Gastroesophageal sphincter (tissue), 3 donors: Measurements from ENCODE around the gene PFDN4.

Experiments
- EP300 ChIP-seq: sonication (generic); formaldehyde crosslinking; IDR thresholded peaks from one replicate; pipeline ENCODE4 v1.6.1; 2017; ENCODE audit warnings: antibody characterized with exemption, mild to moderate bottlenecking
- POLR2A ChIP-seq, 2 donors: fragments of 450-650 bp; IDR thresholded peaks; one replicate each; pipeline ENCODE4 v1.6.1; 2017; ENCODE audit warnings: antibody characterized with exemption in 2 of 2, mild to moderate bottlenecking in 2 of 2, moderate library complexity in 1 of 2
- POLR2AphosphoS5 ChIP-seq: sonication (generic); formaldehyde crosslinking; IDR thresholded peaks from one replicate; pipeline ENCODE4 v1.6.1; 2017; ENCODE audit warnings: antibody characterized with exemption
- TF ChIP-seq, protein P1 (sequence below), 4 experiments: fragments of 200-600 bp in 2 of 4; fragments of 450-650 bp in 2 of 4; sonication (generic) in 1 of 4; IDR thresholded peaks; one replicate each; pipeline ENCODE4 v1.5.1; 2017 to 2019; ENCODE audit warnings: antibody characterized with exemption in 4 of 4, mild to moderate bottlenecking in 2 of 4, moderate library complexity in 2 of 4

DNA sequence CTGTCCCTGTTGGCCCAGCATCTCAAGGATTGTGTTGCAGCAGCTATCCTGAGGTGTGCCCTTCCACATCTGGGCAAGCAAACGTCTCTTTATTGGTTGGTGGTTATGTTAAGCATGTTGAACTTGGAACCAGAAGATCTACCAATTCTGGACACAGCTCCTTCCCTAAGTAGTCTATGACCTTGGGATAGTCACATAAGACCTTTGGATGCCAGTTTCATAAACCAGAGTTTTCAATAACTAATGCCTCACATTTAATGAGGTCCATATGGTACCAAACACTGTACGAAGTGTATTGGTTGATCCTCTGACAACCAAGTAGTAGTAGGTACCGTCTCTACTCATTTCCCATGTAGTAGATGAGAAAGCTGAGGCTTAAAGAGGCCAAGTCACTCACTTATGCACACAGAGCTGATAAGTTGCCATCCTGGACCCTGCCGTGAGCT lies 37.8 kb upstream of the PFDN4 start:
- TF ChIP-seq, protein P1, sequence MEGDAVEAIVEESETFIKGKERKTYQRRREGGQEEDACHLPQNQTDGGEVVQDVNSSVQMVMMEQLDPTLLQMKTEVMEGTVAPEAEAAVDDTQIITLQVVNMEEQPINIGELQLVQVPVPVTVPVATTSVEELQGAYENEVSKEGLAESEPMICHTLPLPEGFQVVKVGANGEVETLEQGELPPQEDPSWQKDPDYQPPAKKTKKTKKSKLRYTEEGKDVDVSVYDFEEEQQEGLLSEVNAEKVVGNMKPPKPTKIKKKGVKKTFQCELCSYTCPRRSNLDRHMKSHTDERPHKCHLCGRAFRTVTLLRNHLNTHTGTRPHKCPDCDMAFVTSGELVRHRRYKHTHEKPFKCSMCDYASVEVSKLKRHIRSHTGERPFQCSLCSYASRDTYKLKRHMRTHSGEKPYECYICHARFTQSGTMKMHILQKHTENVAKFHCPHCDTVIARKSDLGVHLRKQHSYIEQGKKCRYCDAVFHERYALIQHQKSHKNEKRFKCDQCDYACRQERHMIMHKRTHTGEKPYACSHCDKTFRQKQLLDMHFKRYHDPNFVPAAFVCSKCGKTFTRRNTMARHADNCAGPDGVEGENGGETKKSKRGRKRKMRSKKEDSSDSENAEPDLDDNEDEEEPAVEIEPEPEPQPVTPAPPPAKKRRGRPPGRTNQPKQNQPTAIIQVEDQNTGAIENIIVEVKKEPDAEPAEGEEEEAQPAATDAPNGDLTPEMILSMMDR (IDR thresholded peaks at IDR 0.05): no peak
- TF ChIP-seq POLR2A (IDR thresholded peaks at IDR 0.05) (no peak), EP300 (no peak), POLR2AphosphoS5 (no peak)
